Choroid plexus epithelial cell (primary cell): ENCODE measurements around the gene PITX3.

Source experiments
- DNase-seq: peaks from one replicate; pipeline ENCODE4 v3.0.0-alpha.2; 2010; ENCODE audit warnings: low read depth
- H3K4me3 ChIP-seq: 2 replicates; pipeline ENCODE4 v1.5.1; 2011; ENCODE audit warnings: low read depth, mild to moderate bottlenecking, control low read depth, low read length, moderate library complexity
- CTCF ChIP-seq: conservative IDR thresholded peaks from 2 replicates; pipeline ENCODE4 v1.5.1; 2011; ENCODE audit warnings: low read depth, mild to moderate bottlenecking, control low read depth, inconsistent platforms, low read length, moderate library complexity

Gene PITX3

GRCh38 chr10:102236006-102236405, 5.3 kb downstream of the PITX3 start:
- no peak for DNase-seq
- TF ChIP-seq CTCF: no peak
- H3K4me3 ChIP-seq: no peak overlapping the region

- no peak overlapping the region for H3K4me3 ChIP-seq
- DNase-seq: peak; percentile 27
- no peak for TF ChIP-seq CTCF
These were observed 5.8 kb downstream of the PITX3 start for GRCh38 chr10:102235598-102235920.

GRCh38 chr10:102234888-102235597, 6.3 kb downstream of the PITX3 start:
- no peak for TF ChIP-seq CTCF
- H3K4me3 ChIP-seq: no peak overlapping the region
- DNase-seq: no peak

- DNase-seq: no peak
- TF ChIP-seq CTCF: no peak
- no peak overlapping the region for H3K4me3 ChIP-seq
These were observed 7.3 kb downstream of the PITX3 start for GRCh38 chr10:102233997-102234396.

- peak; percentile 79 for TF ChIP-seq CTCF
- DNase-seq: no peak
- H3K4me3 ChIP-seq: peak overlapping the region; percentile 47
These were observed 9.7 kb downstream of the PITX3 start for GRCh38 chr10:102231357-102232318.

GRCh38 chr10:102230861-102231356, 10.4 kb downstream of the PITX3 start:
- DNase-seq: peak; percentile 51
- peak overlapping the region; percentile 47 for H3K4me3 ChIP-seq
- peak; percentile 53 for TF ChIP-seq CTCF
